NOMO-1 treated with dmso at 0.1 percent for 144 hours (cell line): Measurements from ENCODE around the gene AK3.
"Not testable (repeated sequence)": the region's sequence is repeated elsewhere in the genome, so short reads cannot be mapped to it uniquely, and the experiment has no call there.

Experiments used
- DNase-seq: peaks from one replicate; lab custom pipeline; 2025; ENCODE audit not compliant: unreplicated experiment; lab: John Stamatoyannopoulos, UW

The AK3 gene

DNA sequence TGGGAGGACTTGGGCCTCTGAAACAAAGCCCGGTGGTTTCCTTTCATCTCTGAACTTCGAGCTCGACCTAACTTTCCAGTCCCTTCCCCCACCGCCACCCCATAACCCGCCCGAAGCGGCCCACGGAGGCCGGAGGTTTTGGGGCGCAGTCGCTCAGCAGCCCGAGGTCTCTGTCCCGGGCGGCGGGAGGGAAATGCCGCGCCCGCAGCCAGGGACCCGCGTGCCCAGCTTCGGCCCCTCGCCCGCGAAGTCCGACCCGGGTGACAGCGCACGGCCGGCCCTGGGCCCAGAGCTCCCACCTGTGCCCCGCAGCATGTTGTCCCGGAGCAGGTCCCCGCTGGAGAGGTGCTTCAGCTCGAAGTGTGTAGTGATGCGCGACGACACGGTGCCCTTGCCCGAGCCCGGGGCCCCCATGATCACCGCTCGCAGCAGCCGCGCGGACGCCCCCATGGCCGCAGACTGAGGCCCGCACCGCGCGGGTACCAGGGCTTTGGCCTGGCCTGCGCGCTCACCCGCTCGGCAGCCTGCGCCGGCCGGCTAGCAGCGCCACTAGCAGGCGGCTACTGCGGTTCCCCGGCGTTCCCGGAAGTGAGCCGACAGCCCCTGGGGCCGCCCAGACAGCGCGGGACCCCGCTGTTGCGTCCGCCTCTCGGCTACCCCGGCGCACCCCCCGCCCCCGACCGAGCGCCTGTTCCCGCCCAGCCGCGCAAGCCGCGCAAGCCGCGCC lies at the start of gene AK3:
TSS of gene AK3 (minus strand) at position 565 of the 727 bp plus-strand sequence. CDS start at position 450, 115 bp downstream.
- DNase-seq, result peak; percentile 57

DNA sequence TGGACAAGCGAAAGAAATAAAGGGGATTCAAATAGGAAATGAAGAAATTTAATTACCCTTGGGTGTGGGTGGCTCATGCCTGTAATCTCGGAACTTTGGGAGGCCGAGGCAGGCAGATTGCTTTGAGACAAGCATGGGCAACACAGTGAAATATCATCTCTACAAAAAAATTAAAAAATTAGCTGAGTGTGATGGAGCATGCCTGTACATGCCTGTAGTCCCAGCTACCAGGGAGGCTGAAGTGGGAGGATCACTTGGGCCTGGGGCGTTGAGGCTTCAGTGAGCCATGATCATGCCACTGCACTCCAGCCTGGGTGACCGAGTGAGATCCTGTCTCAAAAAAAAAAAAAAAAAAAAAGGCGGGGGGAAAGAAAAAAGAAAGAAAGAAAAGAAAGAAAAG lies 47.7 kb upstream of the AK3 start:
- no peak for DNase-seq

DNA sequence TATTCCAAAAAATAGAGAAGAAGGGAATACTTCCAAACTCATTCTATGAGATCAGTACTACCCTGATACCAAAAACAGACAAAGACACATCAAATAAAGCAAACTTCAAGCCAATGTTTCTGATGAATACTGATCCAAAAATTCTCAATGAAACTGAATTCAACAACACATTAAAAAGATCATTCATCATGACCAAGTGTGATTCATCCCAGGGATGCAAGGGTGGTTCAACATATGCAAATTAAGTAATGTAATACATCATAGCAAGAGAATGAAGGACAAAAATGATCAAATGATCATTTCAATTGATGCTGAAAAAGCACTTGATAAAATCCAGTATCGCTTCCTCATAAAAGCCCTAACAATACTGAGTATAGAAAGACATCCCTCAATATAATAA lies 46.9 kb upstream of the AK3 start:
- no peak for DNase-seq

DNA sequence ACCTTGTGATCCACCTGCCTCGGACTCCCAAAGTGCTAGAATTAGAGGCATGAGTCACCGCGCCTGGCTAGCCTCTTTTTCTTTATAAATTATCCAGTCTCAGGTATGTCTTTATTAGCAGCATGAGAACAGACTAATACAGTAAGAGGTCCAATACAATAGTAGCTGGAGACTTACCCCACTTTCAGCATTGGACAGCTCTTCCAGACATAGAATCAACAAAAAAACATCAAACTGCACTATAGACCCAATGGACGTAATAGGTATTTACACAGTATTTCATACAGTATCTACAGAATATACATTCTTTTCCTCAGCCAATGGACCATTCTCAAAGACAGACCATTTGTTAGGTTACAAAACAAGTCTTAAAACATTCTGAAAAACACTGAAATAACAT lies 45.6 kb upstream of the AK3 start:
- no peak for DNase-seq

DNA sequence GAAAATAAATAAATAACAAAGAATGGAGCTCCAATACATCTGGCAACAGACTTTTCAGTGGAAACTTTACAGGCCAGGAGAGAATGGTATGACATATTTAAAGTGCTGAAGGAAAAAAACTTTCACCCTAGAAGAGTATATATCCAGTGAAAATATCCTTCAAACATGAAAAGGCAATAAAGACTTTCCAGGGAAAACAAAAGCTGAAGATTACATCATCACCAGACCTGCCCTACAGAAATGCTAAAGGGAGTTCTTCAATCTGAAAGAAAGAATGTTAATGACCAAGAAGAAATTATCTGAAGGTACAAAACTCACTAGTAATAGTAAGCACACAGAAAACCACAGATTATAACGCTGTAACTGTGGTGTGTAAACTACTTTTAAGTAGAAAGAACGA lies 43.4 kb upstream of the AK3 start:
- DNase-seq, result no peak

DNA sequence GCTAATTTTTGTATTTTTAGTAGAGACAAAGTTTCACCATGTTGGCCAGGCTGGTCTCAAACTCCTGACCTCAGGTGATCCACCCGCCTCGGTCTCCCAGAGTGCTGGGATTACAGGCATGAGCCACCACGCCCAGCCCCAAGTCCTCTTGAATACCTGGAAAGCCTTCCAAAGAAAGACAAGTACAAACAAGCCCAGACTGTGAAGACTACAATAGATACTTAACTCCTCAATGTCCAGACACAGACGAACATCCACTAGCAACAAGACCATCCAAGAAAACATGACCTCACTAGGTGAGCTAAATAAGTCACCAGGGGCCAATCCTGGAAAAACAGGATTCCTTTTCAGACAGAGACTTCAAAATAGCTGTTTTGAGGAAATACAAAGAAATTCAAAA lies 42.2 kb upstream of the AK3 start:
- not testable (repeated sequence) for DNase-seq

DNA sequence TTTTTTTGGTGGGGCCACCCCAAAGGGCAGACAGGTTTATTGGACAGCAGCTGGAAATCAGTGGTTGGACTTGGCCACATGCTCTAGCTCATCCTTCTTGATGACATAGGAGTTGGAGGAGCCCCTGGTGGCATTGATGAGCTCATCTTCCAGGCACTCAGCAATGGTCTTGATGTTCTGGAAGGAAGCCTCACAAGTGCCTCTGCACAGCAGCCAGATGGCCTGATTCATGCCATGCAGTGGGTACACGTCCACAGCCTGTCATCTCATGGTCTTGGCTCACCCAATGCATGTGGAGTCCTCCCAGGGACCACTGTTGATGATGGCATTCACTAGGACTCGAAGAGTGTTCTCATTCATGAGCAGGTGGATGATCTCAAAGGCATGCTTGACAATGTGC lies 40.4 kb upstream of the AK3 start:
- no peak for DNase-seq

DNA sequence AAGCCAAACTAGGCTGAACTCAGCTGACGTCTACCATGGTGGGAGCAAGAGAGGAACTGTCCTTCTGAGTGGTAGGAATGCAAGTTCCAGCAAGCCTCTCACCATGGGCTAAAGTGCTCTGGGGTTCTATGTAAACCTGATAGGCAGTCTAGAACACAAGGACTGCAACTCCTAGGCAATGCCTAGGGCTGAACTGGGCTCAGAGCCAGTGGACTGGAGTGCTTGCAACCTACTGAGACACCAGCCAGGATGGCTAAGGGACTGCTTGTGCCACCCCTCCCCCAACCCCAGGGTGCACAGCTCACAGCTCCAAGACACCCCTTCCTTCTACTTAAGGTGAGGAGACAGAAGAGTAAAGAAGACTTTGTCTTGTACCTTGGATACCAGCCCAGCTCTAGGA lies 39.6 kb upstream of the AK3 start:
- no peak for DNase-seq

DNA sequence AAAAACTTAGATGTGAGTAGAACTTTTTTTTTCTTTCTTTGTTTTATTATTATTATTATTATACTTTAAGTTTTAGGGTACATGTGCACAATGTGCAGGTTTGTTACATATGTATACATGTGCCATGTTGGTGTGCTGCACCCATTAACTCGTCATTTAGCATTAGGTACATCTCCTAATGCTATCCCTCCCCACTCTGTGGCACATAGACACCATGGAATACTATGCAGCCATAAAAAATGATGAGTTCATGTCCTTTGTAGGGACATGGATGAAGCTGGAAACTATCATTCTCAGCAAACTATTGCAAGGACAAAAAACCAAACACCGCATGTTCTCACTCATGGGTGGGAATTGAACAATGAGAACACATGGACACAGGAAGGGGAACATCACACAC lies 34.0 kb upstream of the AK3 start:
- DNase-seq, result not testable (repeated sequence)

DNA sequence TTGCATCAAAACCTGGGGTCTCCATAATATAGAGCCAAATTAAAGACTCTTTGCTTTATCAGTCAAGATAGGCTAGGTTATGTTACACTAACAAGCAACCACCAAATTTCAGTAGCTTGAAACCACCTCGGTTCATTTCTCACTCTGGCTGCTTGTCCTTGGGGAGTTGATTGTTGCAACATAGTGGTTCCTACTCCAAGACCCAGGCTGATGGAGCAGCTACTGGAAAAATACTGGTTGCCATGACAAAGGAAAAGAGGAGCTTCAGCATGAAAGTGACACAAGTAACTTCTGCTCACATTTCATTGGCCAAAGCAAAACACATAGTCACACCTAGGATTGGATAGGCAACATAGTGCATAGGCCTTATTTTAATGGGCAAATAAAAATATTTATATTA lies 33.2 kb upstream of the AK3 start:
- DNase-seq, result no peak

DNA sequence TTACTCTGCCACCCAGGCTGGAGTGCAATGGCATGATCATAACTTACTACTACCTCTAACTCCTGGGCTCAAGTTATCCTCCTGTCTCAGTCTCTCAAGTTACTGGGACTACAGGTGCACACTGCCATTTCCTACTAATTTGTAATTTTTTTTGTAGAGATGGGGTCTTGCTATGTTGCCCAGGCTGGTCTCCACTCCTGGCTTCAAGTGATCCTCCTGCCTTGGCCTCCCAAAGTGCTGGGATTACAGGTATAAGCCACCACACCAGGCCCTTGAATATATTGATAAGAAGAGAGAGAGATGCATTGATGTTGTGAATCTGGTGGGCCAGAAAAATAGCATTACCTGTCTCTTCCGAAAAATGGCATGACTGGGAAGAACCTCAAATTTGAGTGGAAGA lies 30.8 kb upstream of the AK3 start:
- no peak for DNase-seq

DNA sequence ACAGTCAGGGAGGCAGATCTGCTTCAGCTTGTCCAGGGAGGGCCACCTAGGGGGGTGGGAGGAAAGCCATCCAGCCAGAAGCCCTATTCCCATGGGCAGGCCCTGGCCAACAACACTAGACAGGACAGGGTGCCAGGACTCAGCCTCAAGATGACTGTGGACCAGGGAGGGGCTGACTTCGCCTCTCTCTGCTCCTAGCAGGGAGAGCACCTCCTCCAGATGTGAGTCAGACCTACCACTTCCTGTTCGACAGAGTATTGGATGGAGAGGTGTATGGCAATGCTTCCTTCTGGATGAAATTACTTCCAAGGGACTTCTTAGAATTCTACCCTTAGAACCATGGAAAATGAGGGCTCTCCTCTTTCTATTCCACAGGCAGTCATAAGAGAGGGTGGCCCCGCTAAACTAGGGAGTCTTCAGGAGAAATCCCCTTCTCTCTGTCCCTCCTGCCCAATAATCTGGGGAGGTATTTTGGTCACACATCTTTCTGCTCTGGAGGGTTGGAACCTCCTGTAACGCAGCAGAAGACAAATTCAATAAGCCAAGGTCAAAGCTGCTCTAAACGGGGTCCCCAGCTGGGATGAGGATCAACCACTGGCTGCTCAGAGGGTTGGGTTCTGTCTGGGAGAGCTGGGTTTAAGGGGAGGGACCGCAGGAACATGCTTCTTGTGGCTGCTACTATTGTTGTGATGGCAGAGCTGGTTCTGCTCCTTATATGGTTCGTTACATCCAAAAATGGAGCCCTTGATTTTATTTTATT lies 28.5 kb upstream of the AK3 start:
- DNase-seq, result no peak

DNA sequence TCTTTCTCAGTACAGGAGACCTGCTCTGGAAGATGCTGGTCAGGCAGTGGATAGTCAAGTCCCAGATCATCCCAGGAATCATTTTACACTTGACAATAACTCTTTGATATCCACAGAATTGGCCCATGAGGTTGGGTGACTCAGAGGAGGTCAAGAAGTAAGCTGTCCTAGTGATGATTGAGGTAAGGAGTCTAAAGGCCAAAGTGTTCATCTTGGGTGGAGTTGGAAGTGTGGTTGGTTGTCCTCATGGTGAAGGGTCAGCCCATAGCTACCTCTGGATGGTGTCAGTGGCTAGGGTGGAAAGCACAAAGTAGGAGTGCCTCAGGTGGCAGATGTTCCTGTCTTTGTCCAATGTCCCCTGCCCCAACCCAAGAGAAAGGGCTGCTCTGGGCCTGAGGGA lies 27.7 kb upstream of the AK3 start:
- DNase-seq, result no peak

DNA sequence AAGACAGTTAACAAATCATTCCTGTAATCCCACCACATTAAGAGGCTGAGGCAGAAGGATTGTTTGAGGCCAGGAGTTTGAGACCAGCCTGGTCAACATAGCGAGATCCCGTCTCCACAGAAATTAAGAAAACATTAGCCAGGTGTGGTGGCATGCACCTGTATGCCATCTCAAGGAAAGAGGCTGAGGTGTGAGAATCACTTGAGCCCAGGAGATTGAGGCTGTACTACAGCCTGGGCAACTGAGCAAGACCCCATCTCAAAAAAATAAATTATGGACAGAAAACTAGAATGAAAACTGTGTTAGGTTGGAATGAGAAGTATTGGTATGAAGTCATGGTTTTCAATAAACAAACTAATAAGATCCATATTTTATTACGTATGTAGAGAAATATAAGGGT lies 23.0 kb upstream of the AK3 start:
- DNase-seq, result no peak

DNA sequence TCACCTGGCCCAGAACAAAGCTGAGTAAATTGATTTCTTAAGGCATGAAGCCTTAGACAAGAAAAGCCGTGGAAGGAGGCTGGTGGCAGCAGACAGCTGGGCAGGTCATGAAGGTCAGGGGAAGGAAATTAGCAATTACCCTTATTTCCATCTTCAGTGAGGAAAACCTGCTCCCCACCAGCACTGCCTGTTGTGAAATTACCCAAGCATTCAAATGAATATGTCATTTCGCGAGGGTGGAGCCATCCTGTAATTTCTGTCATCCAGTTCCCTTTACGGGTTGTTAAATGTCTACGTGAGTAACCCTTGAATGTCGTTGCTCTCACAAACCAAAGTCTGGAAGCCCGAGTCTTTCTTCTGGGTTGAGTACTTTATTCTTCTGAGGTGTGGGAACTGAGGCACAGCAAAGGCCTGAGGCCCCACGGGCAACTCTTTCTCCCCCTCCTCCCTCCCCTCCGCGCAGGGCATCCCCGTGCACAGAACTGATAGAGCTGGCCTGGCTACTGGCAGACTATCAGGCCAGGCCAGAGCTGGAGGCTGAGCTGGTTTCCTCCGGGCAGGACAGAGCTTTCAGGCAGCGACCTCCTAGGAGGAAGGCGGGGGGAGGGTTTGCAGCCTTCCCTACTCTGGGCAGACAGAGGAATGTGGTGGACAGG lies 22.0 kb upstream of the AK3 start:
- DNase-seq, result peak; percentile 51

DNA sequence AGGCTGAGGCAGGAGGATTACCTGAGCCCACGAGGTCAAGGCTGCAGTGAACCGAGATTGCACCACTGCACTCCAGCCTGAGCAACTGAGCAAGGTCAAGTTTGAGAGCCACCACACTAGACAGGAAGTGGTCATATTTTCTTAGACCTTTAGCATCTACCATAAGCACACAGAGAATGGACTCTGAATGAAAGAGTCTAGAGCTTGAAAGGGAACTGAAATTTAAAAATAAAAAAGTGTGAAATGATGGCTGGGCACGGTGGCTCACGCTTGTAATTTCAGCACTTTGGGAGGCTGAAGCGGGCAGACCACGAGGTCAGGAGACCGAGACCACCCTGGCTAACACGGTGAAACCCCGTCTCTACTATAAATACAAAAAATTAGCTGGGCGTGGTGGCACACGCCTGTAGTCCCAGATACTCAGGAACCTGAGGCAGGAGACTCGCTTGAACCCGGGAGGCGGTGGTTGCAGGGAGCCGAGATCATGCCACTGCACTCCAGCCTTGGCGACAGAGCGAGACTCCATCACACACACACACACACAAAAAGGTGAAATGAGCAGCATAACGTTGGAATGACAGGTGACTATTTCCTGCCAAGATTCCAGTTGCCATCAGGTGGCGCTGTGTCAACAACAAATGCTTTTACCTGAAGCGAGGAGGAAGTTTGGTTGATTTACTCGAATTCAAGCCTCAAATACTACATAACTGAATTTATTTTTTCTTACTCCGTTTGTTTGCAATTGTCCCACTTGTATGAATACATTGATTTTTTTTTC lies 21.3 kb upstream of the AK3 start:
- no peak for DNase-seq

DNA sequence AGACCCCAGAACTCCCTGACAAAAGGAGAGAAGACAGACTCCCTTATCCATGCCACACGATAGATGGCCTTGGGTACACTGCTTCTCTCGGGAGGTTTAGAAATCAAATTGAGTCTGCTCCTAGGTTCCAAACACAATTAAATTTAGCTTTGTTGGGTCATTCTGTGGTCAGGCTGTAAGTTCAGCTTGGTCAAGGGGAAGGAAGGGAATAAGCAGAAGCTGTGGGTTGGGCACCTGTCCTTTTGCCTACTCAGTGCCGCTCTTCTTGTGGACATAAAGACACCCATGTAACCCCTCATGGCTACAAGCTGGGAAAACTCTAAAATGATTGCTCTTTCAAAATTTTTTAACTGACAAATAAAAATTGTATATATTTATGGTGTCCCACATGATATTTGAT lies 19.1 kb upstream of the AK3 start:
- peak; percentile 34 for DNase-seq

DNA sequence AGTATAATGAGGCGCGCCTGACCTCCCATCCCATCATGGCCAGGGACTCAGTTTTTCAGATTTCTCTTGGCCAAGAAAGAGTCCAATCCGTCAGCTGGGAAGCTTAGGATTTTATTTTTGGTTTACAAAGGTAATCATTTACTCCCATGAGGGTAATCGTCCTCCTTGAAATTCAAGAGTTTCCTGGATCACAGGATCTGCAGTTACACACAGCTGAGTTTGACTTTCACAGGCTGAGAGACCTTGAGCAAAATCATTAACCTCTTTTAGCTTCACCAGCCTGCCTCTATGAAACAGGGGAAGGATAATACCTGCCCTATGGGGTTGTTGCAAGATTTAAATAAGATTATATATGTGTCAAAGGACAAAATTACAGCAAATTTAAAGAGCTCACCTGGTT lies 15.4 kb upstream of the AK3 start:
- DNase-seq, result no peak

DNA sequence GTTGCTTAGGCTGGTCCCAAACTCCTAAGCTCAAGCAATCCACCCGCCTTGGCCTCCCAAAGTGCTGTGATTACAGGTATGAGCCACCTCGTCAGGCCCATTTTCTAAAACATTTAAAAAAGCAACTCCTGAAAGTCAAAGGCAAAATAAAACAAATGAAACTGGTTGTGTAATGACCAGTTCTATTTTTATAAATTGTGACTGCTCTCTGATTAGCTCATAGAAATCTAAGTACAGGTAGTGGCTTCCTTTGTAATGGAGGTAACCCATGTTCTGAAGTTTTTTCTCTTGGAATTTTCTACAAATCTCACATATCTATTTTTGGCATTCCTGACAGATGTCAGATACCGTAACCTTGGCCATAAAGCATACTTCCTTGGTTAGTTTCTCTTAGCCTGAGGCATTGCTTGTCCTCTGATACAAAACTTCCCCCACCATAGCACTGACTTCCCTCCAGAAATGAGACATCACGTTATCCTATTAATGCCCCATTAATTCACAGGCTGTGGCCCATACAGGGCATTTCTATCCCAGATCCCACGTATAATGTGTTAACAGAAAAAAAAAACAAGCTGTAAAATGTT lies 14.1 kb upstream of the AK3 start:
- no peak for DNase-seq

DNA sequence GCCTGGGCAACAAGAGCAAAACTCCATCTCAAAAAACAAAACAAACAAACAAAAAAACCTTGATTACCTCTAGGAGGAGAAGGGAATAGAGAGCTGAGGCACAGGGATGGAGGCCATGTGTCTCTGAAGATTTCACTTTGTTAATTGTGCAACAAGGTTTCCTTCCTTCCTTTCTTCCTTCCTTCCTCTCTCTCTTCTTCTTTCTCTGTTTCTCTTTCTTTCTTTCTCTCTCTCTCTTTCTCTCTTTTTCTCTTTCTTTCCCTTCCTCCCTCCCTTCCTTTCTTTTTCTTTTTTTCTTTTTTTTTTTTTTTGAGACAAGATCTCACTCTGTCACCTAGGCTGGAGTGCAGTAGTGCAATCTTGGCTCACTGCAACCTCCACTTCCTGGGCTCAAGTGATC lies 13.5 kb upstream of the AK3 start:
- DNase-seq, result not testable (repeated sequence)

DNA sequence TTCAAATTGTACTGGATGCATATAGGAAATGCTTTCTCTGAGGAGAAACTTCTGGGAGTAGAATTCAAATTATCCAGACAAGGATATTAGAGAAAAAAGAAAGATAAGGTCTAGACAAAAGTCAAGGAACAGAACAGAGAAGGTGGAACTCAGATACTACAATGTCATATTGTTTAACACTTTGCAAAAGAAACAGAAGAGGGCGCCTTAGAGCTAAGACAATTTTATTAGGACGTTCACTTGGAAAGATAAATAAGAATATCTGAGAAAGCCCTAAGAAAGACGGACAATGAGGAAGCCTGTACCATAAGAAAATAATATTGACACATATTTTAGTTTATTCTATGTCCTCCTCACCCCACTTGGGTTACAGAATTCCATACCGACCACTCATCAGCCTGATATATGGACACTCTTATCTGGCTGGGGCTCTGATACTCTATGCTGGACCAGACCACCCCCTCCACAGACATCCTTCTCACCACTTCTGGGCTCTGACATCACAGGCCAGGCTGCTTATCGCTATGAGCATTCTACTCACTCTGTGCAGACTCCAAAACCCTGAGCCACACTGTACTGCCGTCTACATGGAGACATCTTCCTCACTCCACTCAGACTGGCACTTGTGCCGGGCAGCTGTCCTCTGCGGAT lies 9.1 kb upstream of the AK3 start:
- DNase-seq, result peak; percentile 5
